Vagina (tissue), 2 donors: ENCODE measurements around the gene ZNF831.

Source experiments
- POLR2A ChIP-seq, 2 donors: fragments of 450-650 bp; IDR thresholded peaks; one replicate each; pipeline ENCODE4 v1.6.1; 2017; ENCODE audit warnings: antibody characterized with exemption in 2 of 2, mild to moderate bottlenecking in 2 of 2, moderate library complexity in 2 of 2
- TF ChIP-seq, protein P1 (sequence below), 3 experiments: fragments of 450-650 bp in 2 of 3; fragments of 200-600 bp in 1 of 3; sonication (generic) in 1 of 3; IDR thresholded peaks; one replicate each; pipeline ENCODE4 v1.5.1; 2017 to 2019; ENCODE audit warnings: antibody characterized with exemption in 3 of 3, mild to moderate bottlenecking in 2 of 3, moderate library complexity in 2 of 3

DNA sequence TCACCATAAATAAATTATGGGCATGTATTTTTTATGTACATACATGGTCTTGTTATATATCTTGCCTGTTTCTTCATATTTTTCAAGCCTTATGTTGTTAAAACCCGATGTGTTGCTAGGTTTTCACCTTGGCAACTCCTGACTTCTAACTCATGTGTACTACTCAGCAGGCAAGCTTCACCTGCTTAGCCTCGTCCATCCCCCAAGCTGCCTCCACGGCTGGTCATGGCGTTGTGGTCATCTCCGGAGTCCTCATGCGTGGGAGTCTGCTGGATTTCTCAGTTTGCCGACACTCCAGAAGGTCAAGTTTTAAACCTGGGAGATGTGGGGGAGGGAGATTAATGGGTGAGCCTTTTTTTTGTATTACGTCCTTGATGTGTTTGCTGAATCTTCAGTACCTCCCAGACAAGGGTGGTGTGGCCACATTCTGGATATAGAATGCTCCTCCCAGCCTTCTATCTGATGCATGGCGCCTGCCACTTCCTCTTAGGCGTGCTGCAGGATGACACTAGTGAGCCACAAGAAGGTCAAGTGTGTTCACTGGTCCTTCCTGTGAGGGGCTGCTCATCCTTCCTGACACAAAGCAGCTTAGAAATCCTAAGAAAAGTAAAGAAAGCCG is 110.2 kb downstream of the ZNF831 start:
- TF ChIP-seq, protein P1, sequence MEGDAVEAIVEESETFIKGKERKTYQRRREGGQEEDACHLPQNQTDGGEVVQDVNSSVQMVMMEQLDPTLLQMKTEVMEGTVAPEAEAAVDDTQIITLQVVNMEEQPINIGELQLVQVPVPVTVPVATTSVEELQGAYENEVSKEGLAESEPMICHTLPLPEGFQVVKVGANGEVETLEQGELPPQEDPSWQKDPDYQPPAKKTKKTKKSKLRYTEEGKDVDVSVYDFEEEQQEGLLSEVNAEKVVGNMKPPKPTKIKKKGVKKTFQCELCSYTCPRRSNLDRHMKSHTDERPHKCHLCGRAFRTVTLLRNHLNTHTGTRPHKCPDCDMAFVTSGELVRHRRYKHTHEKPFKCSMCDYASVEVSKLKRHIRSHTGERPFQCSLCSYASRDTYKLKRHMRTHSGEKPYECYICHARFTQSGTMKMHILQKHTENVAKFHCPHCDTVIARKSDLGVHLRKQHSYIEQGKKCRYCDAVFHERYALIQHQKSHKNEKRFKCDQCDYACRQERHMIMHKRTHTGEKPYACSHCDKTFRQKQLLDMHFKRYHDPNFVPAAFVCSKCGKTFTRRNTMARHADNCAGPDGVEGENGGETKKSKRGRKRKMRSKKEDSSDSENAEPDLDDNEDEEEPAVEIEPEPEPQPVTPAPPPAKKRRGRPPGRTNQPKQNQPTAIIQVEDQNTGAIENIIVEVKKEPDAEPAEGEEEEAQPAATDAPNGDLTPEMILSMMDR (IDR thresholded peaks at IDR 0.05), result no peak
- no peak for TF ChIP-seq POLR2A (IDR thresholded peaks at IDR 0.05)
